ENCODE measurements around the gene N4BP2L2. TPM values are rescaled to one million over a fixed set of nuclear protein-coding genes. Genes with fewer than 3 reads are reported as not detected.

N4BP2L2 gene
- total and polyA plus RNA-seq, 2 of the 8 experiments (the other 6 are each of a cell fraction or from before 2014, with no cell fraction given), result 14.6 to 67.6 TPM

- Histone ChIP-seq H3K23ac (ENCODE audit: insufficient read length) (no peak overlapping the region), H3K4ac (replicated peaks; ENCODE audit: insufficient read length, low read depth, low read length) (no peak overlapping the region), H3K79me1 (ENCODE audit: low read depth, low read length) (no peaks in the 10 kb centered on the region), H2BK120ac (replicated peaks; ENCODE audit: low read depth, low read length) (no peak overlapping the region), H2BK5ac (ENCODE audit: low read depth, low read length) (no peak overlapping the region), H3K9ac (replicated peaks in 1 of 4; ENCODE audit: extremely low read depth in 1 of 4, low read depth in 3 of 4, low read length in 3 of 4) (no peak overlapping the region), H3K14ac (ENCODE audit: insufficient read length) (no peak overlapping the region), H3K4me3 (ENCODE audit: extremely low read depth in 1 of 4, insufficient read depth in 2 of 4, low read depth in 3 of 4, low read length in 4 of 4) (no peak overlapping the region), H3K4me1 (replicated peaks in 1 of 4; ENCODE audit: control insufficient read depth in 3 of 4, insufficient read depth in 4 of 4, low read length in 3 of 4) (no peaks in the 10 kb centered on the region), H3K56ac (replicated peaks; ENCODE audit: insufficient read length, low read depth, low read length) (no peak overlapping the region), H2BK15ac (ENCODE audit: low read length) (no peak overlapping the region), H3K36me3 (ENCODE audit: control insufficient read depth in 2 of 4, insufficient read depth in 4 of 4, low read length in 3 of 4) (no peaks in the 10 kb centered on the region), H2BK12ac (ENCODE audit: low read depth, low read length) (no peak overlapping the region), H4K5ac (ENCODE audit: insufficient read length, low read depth, low read length) (no peak overlapping the region), H4K20me1 (replicated peaks in 1 of 2; ENCODE audit: control insufficient read depth in 1 of 2, insufficient read depth in 2 of 2, low read length in 2 of 2) (no peaks in the 10 kb centered on the region), H3K23me2 (ENCODE audit: low read depth, low read length) (no peaks in the 10 kb centered on the region), H3K18ac (ENCODE audit: extremely low read depth, low read length) (no peak overlapping the region), H3K9me3 (ENCODE audit: insufficient read depth in 2 of 2, low read depth in 1 of 2, low read length in 1 of 2) (peaks cover 0 to 2% of the 10 kb centered on the region in 2 experiments; a peak in 1 of 4 replicates), H2AK5ac (ENCODE audit: low read depth, low read length) (no peak overlapping the region), H4K91ac (replicated peaks; ENCODE audit: insufficient read length, low read length) (no peak overlapping the region), H3K79me2 (ENCODE audit: control insufficient read depth in 1 of 2, insufficient read depth in 2 of 2, low read length in 2 of 2) (no peaks in the 10 kb centered on the region), H3K27ac (ENCODE audit: low read depth, low read length) (no peak overlapping the region), H2BK20ac (ENCODE audit: low read length) (no peak overlapping the region), H4K8ac (ENCODE audit: extremely low read depth, insufficient read depth, low read length) (no peak overlapping the region), H2AFZ (ENCODE audit: low read length) (no peak overlapping the region), H3K4me2 (ENCODE audit: insufficient read depth in 1 of 2, low read depth in 2 of 2, low read length in 2 of 2) (no peak overlapping the region), H3K27me3 (replicated peaks in 1 of 4; ENCODE audit: control insufficient read depth in 3 of 4, extremely low read depth in 1 of 4, insufficient read depth in 3 of 4, low read length in 3 of 4) (no peaks in the 10 kb centered on the region)
- POLR2A ChIA-PET (ENCODE audit: partially characterized antibody), result interaction anchor here (1.1 kb wide), 1 partner anchor 49 kb away, joined by 5 read pairs; no protein-coding TSS in a partner anchor
- FAIRE-seq (no peak), DNase-seq (ENCODE audit: low read depth in 1 of 2, low spot score in 2 of 2) (no peak)
- CTCF ChIA-PET (ENCODE audit: partially characterized antibody), result interaction anchor here (0.9 to 1.3 kb wide), 3 partner anchors 10 to 105 kb away, joined by 3 to 4 read pairs (median 3); no protein-coding TSS in a partner anchor
- TF ChIP-seq SP4 (IDR thresholded peaks at IDR 0.05; ENCODE audit: low read length) (no peak), RAD21 (IDR thresholded peaks at IDR 0.05 in 1 of 2, conservative IDR thresholded peaks at IDR 0.05 in 1 of 2; ENCODE audit: low read depth in 2 of 2, low read length in 2 of 2) (no peak), GABPA (IDR thresholded peaks at IDR 0.05; ENCODE audit: borderline replicate concordance, insufficient read depth, low read length) (no peak)
- 96% methylated on average over 1 of the region's 1 CpG; no CpG with 5 or more reads in 1 of the 2 experiments for WGBS, 2 experiments (ENCODE audit: extremely low coverage in 1 of 2, insufficient coverage in 1 of 2, insufficient read length in 1 of 2, insufficient replicate concordance in 2 of 2, low coverage in 1 of 2, low lambda C conversion rate in 2 of 2, missing lambda C conversion rate in 1 of 2)
Measured at GRCh38 chr13:32453981-32454380, 84.6 kb downstream of the N4BP2L2 start.
